ENCODE measurements around the gene LUC7L. TPM values are rescaled to one million over a fixed set of nuclear protein-coding genes. Genes with fewer than 3 reads are reported as not detected.
"Not testable (repeated sequence)": the region's sequence is repeated elsewhere in the genome, so short reads cannot be mapped to it uniquely, and the experiment has no call there.

The LUC7L gene
- total RNA-seq, 1 donor from 2014 or later, result 53.0 TPM

GRCh38 chr16:178668-179015 is 50.6 kb downstream of the LUC7L start:
- peaks cover 9% of the 10 kb centered on the region for H3K27me3 ChIP-seq
- intact Hi-C loops (cut with DNase I), result no loop called here
- H3K9me3 ChIP-seq, result no peaks in the 10 kb centered on the region
- no peak for DNase-seq (ENCODE audit: low spot score in 2 of 2)
- no peak overlapping the region for H3K4me3 ChIP-seq
- H3K27ac ChIP-seq, result no peak overlapping the region
- TF ChIP-seq CTCF (IDR thresholded peaks at IDR 0.05), result no peak
- peaks cover 9 to 10% of the 10 kb centered on the region in 2 donors for H3K4me1 ChIP-seq
- H3K36me3 ChIP-seq, result no peaks in the 10 kb centered on the region

- intact Hi-C loops (cut with DNase I), result no loop called here
- Histone ChIP-seq H3K27ac (no peak overlapping the region), H3K36me3 (no peaks in the 10 kb centered on the region), H3K27me3 (peaks cover 9% of the 10 kb centered on the region), H3K9me3 (no peaks in the 10 kb centered on the region), H3K4me1 (peaks cover 9 to 10% of the 10 kb centered on the region in 2 donors), H3K4me3 (no peak overlapping the region)
- no peak for DNase-seq (ENCODE audit: low spot score in 2 of 2)
- no peak for TF ChIP-seq CTCF (IDR thresholded peaks at IDR 0.05)
Measured at GRCh38 chr16:177981-178667, 51.1 kb downstream of the LUC7L start.

GRCh38 chr16:177394-177822 is 51.8 kb downstream of the LUC7L start:
- Histone ChIP-seq H3K36me3 (no peaks in the 10 kb centered on the region), H3K27me3 (peaks cover 9% of the 10 kb centered on the region), H3K9me3 (no peaks in the 10 kb centered on the region), H3K4me3 (no peak overlapping the region), H3K4me1 (peaks cover 9 to 10% of the 10 kb centered on the region in 2 donors), H3K27ac (no peak overlapping the region)
- TF ChIP-seq CTCF (IDR thresholded peaks at IDR 0.05), result no peak
- intact Hi-C loops (cut with DNase I), result no loop called here
- no peak for DNase-seq (ENCODE audit: low spot score in 2 of 2)

- H3K4me3 ChIP-seq; H3K9me3 ChIP-seq; DNase-seq (ENCODE audit: low spot score in 2 of 2); intact Hi-C loops (cut with DNase I); H3K36me3 ChIP-seq; H3K27me3 ChIP-seq; H3K27ac ChIP-seq: not testable (repeated sequence)
- H3K4me1 ChIP-seq, result peaks cover 9 to 10% of the 10 kb centered on the region in 2 donors
Measured at GRCh38 chr16:176477-177382, 52.5 kb downstream of the LUC7L start, which contains the start of gene HBA1. HBA1 (plus strand) TSS chr16:176680; CDS start chr16:176717, 37 bp downstream.

GRCh38 chr16:176006-176405 is 53.2 kb downstream of the LUC7L start:
- H3K27ac ChIP-seq; H3K4me1 ChIP-seq; H3K36me3 ChIP-seq; intact Hi-C loops (cut with DNase I); DNase-seq (ENCODE audit: low spot score in 2 of 2); H3K27me3 ChIP-seq; H3K4me3 ChIP-seq; H3K9me3 ChIP-seq: not testable (repeated sequence)

- Histone ChIP-seq H3K27ac (no peak overlapping the region), H3K27me3 (peaks cover 9% of the 10 kb centered on the region), H3K9me3 (no peaks in the 10 kb centered on the region), H3K4me3 (no peak overlapping the region), H3K36me3 (no peaks in the 10 kb centered on the region), H3K4me1 (peaks cover 0 to under 1% of the 10 kb centered on the region in 2 donors)
- TF ChIP-seq CTCF (IDR thresholded peaks at IDR 0.05), result no peak
- intact Hi-C loops (cut with DNase I), result no loop called here
- no peak for DNase-seq (ENCODE audit: low spot score in 2 of 2)
Measured at GRCh38 chr16:175011-175949, 54.0 kb downstream of the LUC7L start.

- H3K36me3 ChIP-seq; DNase-seq (ENCODE audit: low spot score in 2 of 2); H3K27me3 ChIP-seq; H3K9me3 ChIP-seq; H3K4me3 ChIP-seq; intact Hi-C loops (cut with DNase I); H3K27ac ChIP-seq; H3K4me1 ChIP-seq: not testable (repeated sequence)
Measured at GRCh38 chr16:173928-174769, 55.1 kb downstream of the LUC7L start.

- H3K27me3 ChIP-seq; intact Hi-C loops (cut with DNase I): not testable (repeated sequence)
Measured at GRCh38 chr16:173211-173854, 55.9 kb downstream of the LUC7L start.

More at GRCh38 chr16:173211-173854, 55.9 kb downstream of the LUC7L start:
- H3K9me3 ChIP-seq; H3K4me3 ChIP-seq; H3K27ac ChIP-seq; H3K36me3 ChIP-seq; H3K4me1 ChIP-seq; DNase-seq (ENCODE audit: low spot score in 2 of 2): not testable (repeated sequence)
